ENCODE measurements around the gene NTN3. TPM values are rescaled to one million over a fixed set of nuclear protein-coding genes. Genes with fewer than 3 reads are reported as not detected.

The NTN3 gene
- polyA plus RNA-seq, 1 experiment: 0.38 TPM

- ChIA-PET CTCF (no interaction called here), POLR2A (no interaction called here)
- Histone ChIP-seq H3K27me3 (ENCODE audit: control insufficient read depth, insufficient read depth, low read length) (no peaks in the 10 kb centered on the region), H3K4me3 (ENCODE audit: low read depth, low read length) (no peak overlapping the region), H3K27ac (ENCODE audit: low read depth, low read length) (no peak overlapping the region), H3K9me3 (ENCODE audit: control insufficient read depth, insufficient read depth, low read length) (no peaks in the 10 kb centered on the region; the same call in 1 of the 2 replicates)
- DNase-seq (ENCODE audit: low read depth, low spot score): no peak
- no peak for TF ChIP-seq CTCF (IDR thresholded peaks at IDR 0.05; ENCODE audit: low read depth, low read length)
These were observed 1.4 kb downstream of the NTN3 start for GRCh38 chr16:2472488-2472864.

DNA sequence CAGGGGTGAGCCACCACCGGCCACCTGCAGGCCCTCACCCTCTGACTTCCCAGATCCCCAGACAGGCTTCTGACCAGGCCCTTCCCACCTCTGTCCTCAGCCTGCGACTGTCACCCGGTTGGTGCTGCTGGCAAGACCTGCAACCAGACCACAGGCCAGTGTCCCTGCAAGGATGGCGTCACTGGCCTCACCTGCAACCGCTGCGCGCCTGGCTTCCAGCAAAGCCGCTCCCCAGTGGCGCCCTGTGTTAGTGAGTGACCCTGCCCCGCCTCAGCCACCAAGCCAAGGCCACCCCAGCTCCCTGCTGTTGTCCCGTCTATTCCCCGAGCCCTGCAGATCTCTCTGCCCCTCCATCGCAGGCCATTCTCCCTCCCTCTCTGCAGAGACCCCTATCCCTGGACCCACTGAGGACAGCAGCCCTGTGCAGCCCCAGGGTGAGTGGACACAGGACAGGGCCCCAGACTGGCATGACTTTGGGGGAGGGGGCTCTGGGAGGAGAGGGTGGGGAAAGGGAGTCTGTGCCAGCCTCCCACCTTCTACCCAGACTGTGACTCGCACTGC lies 1.9 kb downstream of the NTN3 start:
- no peak for DNase-seq (ENCODE audit: low read depth, low spot score)
- ChIA-PET CTCF (no interaction called here), POLR2A (no interaction called here)
- Histone ChIP-seq H3K9me3 (ENCODE audit: control insufficient read depth, insufficient read depth, low read length) (no peaks in the 10 kb centered on the region; the same call in 1 of the 2 replicates), H3K27me3 (ENCODE audit: control insufficient read depth, insufficient read depth, low read length) (no peaks in the 10 kb centered on the region), H3K27ac (ENCODE audit: low read depth, low read length) (no peak overlapping the region), H3K4me3 (ENCODE audit: low read depth, low read length) (no peak overlapping the region)
- TF ChIP-seq CTCF (IDR thresholded peaks at IDR 0.05; ENCODE audit: low read depth, low read length): no peak

DNA sequence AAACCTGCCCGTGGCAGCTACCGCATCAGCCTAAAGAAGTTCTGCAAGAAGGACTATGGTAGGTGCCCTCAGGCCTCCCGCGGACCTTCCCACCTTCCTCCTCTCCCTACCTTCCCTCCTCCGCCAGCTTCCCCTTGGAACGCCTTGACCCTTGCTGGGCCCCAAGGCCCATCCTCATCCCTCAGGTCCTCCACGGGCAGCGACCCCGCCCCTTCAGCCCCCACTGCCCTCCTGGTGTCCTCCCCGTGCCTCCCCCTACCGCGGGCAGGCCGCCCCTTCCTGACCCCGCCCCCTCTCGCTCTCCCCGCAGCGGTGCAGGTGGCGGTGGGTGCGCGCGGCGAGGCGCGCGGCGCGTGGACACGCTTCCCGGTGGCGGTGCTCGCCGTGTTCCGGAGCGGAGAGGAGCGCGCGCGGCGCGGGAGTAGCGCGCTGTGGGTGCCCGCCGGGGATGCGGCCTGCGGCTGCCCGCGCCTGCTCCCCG lies 2.4 kb downstream of the NTN3 start:
- TF ChIP-seq CTCF (IDR thresholded peaks at IDR 0.05; ENCODE audit: low read depth, low read length): no peak
- POLR2A ChIA-PET: interaction anchor here (1.8 kb wide), 1 partner anchor 318 kb away, joined by 6 read pairs; the partner anchor contains the start of gene TRAF7
- H3K27ac ChIP-seq (ENCODE audit: low read depth, low read length): no peak overlapping the region
- H3K4me3 ChIP-seq (ENCODE audit: low read depth, low read length): peak overlapping the region; percentile 31; the same call in 1 of the 2 replicates
- CTCF ChIA-PET: no interaction called here
- no peaks in the 10 kb centered on the region for H3K27me3 ChIP-seq (ENCODE audit: control insufficient read depth, insufficient read depth, low read length)
- no peak for DNase-seq (ENCODE audit: low read depth, low spot score)
- H3K9me3 ChIP-seq (ENCODE audit: control insufficient read depth, insufficient read depth, low read length): no peaks in the 10 kb centered on the region; the same call in 1 of the 2 replicates

- Histone ChIP-seq H3K4me3 (ENCODE audit: low read depth, low read length) (peak overlapping the region; percentile 79), H3K27me3 (ENCODE audit: control insufficient read depth, insufficient read depth, low read length) (no peaks in the 10 kb centered on the region), H3K9me3 (ENCODE audit: control insufficient read depth, insufficient read depth, low read length) (no peaks in the 10 kb centered on the region; the same call in 1 of the 2 replicates), H3K27ac (ENCODE audit: low read depth, low read length) (no peak overlapping the region)
- CTCF ChIA-PET: interaction anchor here (0.6 to 1.0 kb wide), 3 partner anchors 9 to 219 kb away, joined by 3 read pairs; no protein-coding TSS in a partner anchor
- POLR2A ChIA-PET: interaction anchor here (0.8 to 1.8 kb wide), 5 partner anchors 15 to 319 kb away, joined by 3 to 10 read pairs (median 4); partner anchors contain the start of genes TEDC2 and TRAF7
- TF ChIP-seq CTCF (IDR thresholded peaks at IDR 0.05; ENCODE audit: low read depth, low read length): 0 out of 2 replicates have a peak, but pooled peaks have one; percentile 8
- no peak for DNase-seq (ENCODE audit: low read depth, low spot score)
These were observed 3.1 kb downstream of the NTN3 start for GRCh38 chr16:2473999-2474876.
